GM12873 (cell line): ENCODE measurements around the gene CDSN.

Experiments
- CTCF ChIP-seq: IDR thresholded peaks from 2 replicates; pipeline ENCODE4 v1.5.1; 2012; ENCODE audit warnings: low read depth, mild to moderate bottlenecking, moderate library complexity, low read length, control low read depth; ENCODE audit not compliant: insufficient read depth; ENCODE audit errors: missing control alignments

CDSN gene

GRCh38 chr6:31140643-31141042 is 20.4 kb upstream of the CDSN start:
- no peak for TF ChIP-seq CTCF

- no peak for TF ChIP-seq CTCF
Observed at GRCh38 chr6:31139599-31139998, 19.4 kb upstream of the CDSN start.

- no peak for TF ChIP-seq CTCF
Observed at GRCh38 chr6:31138982-31139381, 18.7 kb upstream of the CDSN start, which contains the start of gene PSORS1C2. Gene PSORS1C2 (minus strand): TSS chr6:31139066. CDS start chr6:31139026, 40 bp downstream.

GRCh38 chr6:31135710-31136109 is 15.5 kb upstream of the CDSN start:
- TF ChIP-seq CTCF, result no peak

GRCh38 chr6:31132806-31133205 is 12.6 kb upstream of the CDSN start:
- no peak for TF ChIP-seq CTCF

GRCh38 chr6:31131595-31131994 is 11.3 kb upstream of the CDSN start:
- no peak for TF ChIP-seq CTCF

GRCh38 chr6:31130751-31131150 is 10.5 kb upstream of the CDSN start:
- TF ChIP-seq CTCF, result no peak
